ENCODE measurements around the gene FAM136A.

- TF ChIP-seq TEAD4 (IDR thresholded peaks at IDR 0.05) (no peak), EP300 (IDR thresholded peaks at IDR 0.05; ENCODE audit: borderline replicate concordance) (no peak), REST (IDR thresholded peaks at IDR 0.05; ENCODE audit: low read depth) (no peak), USF1 (IDR thresholded peaks at IDR 0.05) (no peak), RAD21 (IDR thresholded peaks at IDR 0.05; ENCODE audit: low read depth) (no peak), TAF1 (IDR thresholded peaks at IDR 0.05; ENCODE audit: low read depth) (no peak), CREB1 (IDR thresholded peaks at IDR 0.05; ENCODE audit: low read depth) (no peak), CEBPB (IDR thresholded peaks at IDR 0.05) (no peak)
Observed at GRCh38 chr2:70282439-70282838, 19.4 kb downstream of the FAM136A start.

All from Ishikawa (cell line).